ENCODE data around the gene TRAM2.

TRAM2 gene

GRCh38 chr6:52523378-52524142 lies 53.3 kb downstream of the TRAM2 start:
- H3K27ac Mint-ChIP-seq: no peak overlapping the region
- no peaks in the 10 kb centered on the region for H3K4me1 Mint-ChIP-seq (ENCODE audit: low read depth)
- H3K27me3 Mint-ChIP-seq: no peaks in the 10 kb centered on the region
- no peaks in the 10 kb centered on the region for H3K9me3 Mint-ChIP-seq
- H3K36me3 Mint-ChIP-seq (ENCODE audit: low read depth): peaks cover 10% of the 10 kb centered on the region
- DNase-seq: no peak
- no peak overlapping the region for H3K4me3 Mint-ChIP-seq

GRCh38 chr6:52522655-52523054 lies 54.2 kb downstream of the TRAM2 start:
- H3K36me3 Mint-ChIP-seq (ENCODE audit: low read depth): peaks cover 13% of the 10 kb centered on the region
- no peak overlapping the region for H3K4me3 Mint-ChIP-seq
- H3K27me3 Mint-ChIP-seq: no peaks in the 10 kb centered on the region
- no peak overlapping the region for H3K27ac Mint-ChIP-seq
- no peaks in the 10 kb centered on the region for H3K9me3 Mint-ChIP-seq
- peaks cover 6% of the 10 kb centered on the region for H3K4me1 Mint-ChIP-seq (ENCODE audit: low read depth)
- no peak for DNase-seq

- Mint-ChIP-seq H3K9me3 (no peaks in the 10 kb centered on the region), H3K4me1 (ENCODE audit: low read depth) (peaks cover 9% of the 10 kb centered on the region), H3K27me3 (no peaks in the 10 kb centered on the region), H3K36me3 (ENCODE audit: low read depth) (peaks cover 13% of the 10 kb centered on the region), H3K27ac (no peak overlapping the region), H3K4me3 (no peak overlapping the region)
- no peak for DNase-seq
Measured at GRCh38 chr6:52522151-52522626, 54.7 kb downstream of the TRAM2 start.

- DNase-seq: no peak
- H3K4me1 Mint-ChIP-seq (ENCODE audit: low read depth): peaks cover 10% of the 10 kb centered on the region
- H3K36me3 Mint-ChIP-seq (ENCODE audit: low read depth): peaks cover 30% of the 10 kb centered on the region
- no peaks in the 10 kb centered on the region for H3K27me3 Mint-ChIP-seq
- H3K9me3 Mint-ChIP-seq: no peaks in the 10 kb centered on the region
- H3K27ac Mint-ChIP-seq: no peak overlapping the region
- no peak overlapping the region for H3K4me3 Mint-ChIP-seq
Measured at GRCh38 chr6:52519618-52520017, 57.2 kb downstream of the TRAM2 start.

GRCh38 chr6:52518279-52518945 lies 58.4 kb downstream of the TRAM2 start:
- peaks cover 11% of the 10 kb centered on the region for H3K4me1 Mint-ChIP-seq (ENCODE audit: low read depth)
- peak overlapping the region; percentile 77 for H3K27ac Mint-ChIP-seq
- peaks cover 37% of the 10 kb centered on the region for H3K36me3 Mint-ChIP-seq (ENCODE audit: low read depth)
- no peaks in the 10 kb centered on the region for H3K9me3 Mint-ChIP-seq
- no peak for DNase-seq
- no peaks in the 10 kb centered on the region for H3K27me3 Mint-ChIP-seq
- H3K4me3 Mint-ChIP-seq: no peak overlapping the region

- Mint-ChIP-seq H3K4me3 (no peak overlapping the region), H3K9me3 (no peaks in the 10 kb centered on the region), H3K27ac (peak overlapping the region; percentile 77), H3K4me1 (ENCODE audit: low read depth) (peaks cover 11% of the 10 kb centered on the region), H3K36me3 (ENCODE audit: low read depth) (peaks cover 43% of the 10 kb centered on the region), H3K27me3 (no peaks in the 10 kb centered on the region)
- peak; percentile 39 for DNase-seq
Measured at GRCh38 chr6:52517502-52518278, 59.2 kb downstream of the TRAM2 start.

- no peak overlapping the region for H3K27ac Mint-ChIP-seq
Measured at GRCh38 chr6:52516943-52517342, 59.9 kb downstream of the TRAM2 start.

GRCh38 chr6:52516269-52516668 lies 60.6 kb downstream of the TRAM2 start:
- no peak for DNase-seq
- Mint-ChIP-seq H3K36me3 (ENCODE audit: low read depth) (peaks cover 48% of the 10 kb centered on the region), H3K27ac (no peak overlapping the region)

More at GRCh38 chr6:52516943-52517342, 59.9 kb downstream of the TRAM2 start:
- Mint-ChIP-seq H3K4me1 (ENCODE audit: low read depth) (peaks cover 11% of the 10 kb centered on the region), H3K27me3 (no peaks in the 10 kb centered on the region), H3K4me3 (no peak overlapping the region), H3K36me3 (ENCODE audit: low read depth) (peaks cover 43% of the 10 kb centered on the region), H3K9me3 (no peaks in the 10 kb centered on the region)
- no peak for DNase-seq

GRCh38 chr6:52515219-52515960 lies 61.5 kb downstream of the TRAM2 start:
- Mint-ChIP-seq H3K27me3 (no peaks in the 10 kb centered on the region), H3K4me3 (no peak overlapping the region), H3K4me1 (ENCODE audit: low read depth) (peaks cover 11% of the 10 kb centered on the region), H3K27ac (no peak overlapping the region), H3K9me3 (no peaks in the 10 kb centered on the region), H3K36me3 (ENCODE audit: low read depth) (peaks cover 52% of the 10 kb centered on the region)
- DNase-seq: no peak

More at GRCh38 chr6:52516269-52516668, 60.6 kb downstream of the TRAM2 start:
- H3K9me3 Mint-ChIP-seq: no peaks in the 10 kb centered on the region
- H3K4me3 Mint-ChIP-seq: no peak overlapping the region
- peaks cover 11% of the 10 kb centered on the region for H3K4me1 Mint-ChIP-seq (ENCODE audit: low read depth)
- no peaks in the 10 kb centered on the region for H3K27me3 Mint-ChIP-seq

- no peaks in the 10 kb centered on the region for H3K27me3 Mint-ChIP-seq
- peaks cover 56% of the 10 kb centered on the region for H3K36me3 Mint-ChIP-seq (ENCODE audit: low read depth)
- DNase-seq: no peak
- no peaks in the 10 kb centered on the region for H3K9me3 Mint-ChIP-seq
- peaks cover 11% of the 10 kb centered on the region for H3K4me1 Mint-ChIP-seq (ENCODE audit: low read depth)
- no peak overlapping the region for H3K4me3 Mint-ChIP-seq
- H3K27ac Mint-ChIP-seq: no peak overlapping the region
Measured at GRCh38 chr6:52514514-52514913, 62.3 kb downstream of the TRAM2 start.

GRCh38 chr6:52513896-52514295 lies 63.0 kb downstream of the TRAM2 start:
- Mint-ChIP-seq H3K36me3 (ENCODE audit: low read depth) (peaks cover 56% of the 10 kb centered on the region), H3K27me3 (no peaks in the 10 kb centered on the region), H3K4me3 (no peak overlapping the region), H3K4me1 (ENCODE audit: low read depth) (peaks cover 11% of the 10 kb centered on the region), H3K27ac (no peak overlapping the region), H3K9me3 (no peaks in the 10 kb centered on the region)
- DNase-seq: no peak

GRCh38 chr6:52513464-52513863 lies 63.4 kb downstream of the TRAM2 start:
- Mint-ChIP-seq H3K27me3 (no peaks in the 10 kb centered on the region), H3K9me3 (no peaks in the 10 kb centered on the region), H3K36me3 (ENCODE audit: low read depth) (peaks cover 58% of the 10 kb centered on the region), H3K27ac (no peak overlapping the region), H3K4me1 (ENCODE audit: low read depth) (peaks cover 11% of the 10 kb centered on the region), H3K4me3 (no peak overlapping the region)
- DNase-seq: no peak

GRCh38 chr6:52512199-52512598 lies 64.7 kb downstream of the TRAM2 start:
- peaks cover 68% of the 10 kb centered on the region for H3K36me3 Mint-ChIP-seq (ENCODE audit: low read depth)
- no peak overlapping the region for H3K27ac Mint-ChIP-seq
- H3K9me3 Mint-ChIP-seq: no peaks in the 10 kb centered on the region
- no peak for DNase-seq
- peaks cover 2% of the 10 kb centered on the region for H3K4me1 Mint-ChIP-seq (ENCODE audit: low read depth)
- H3K4me3 Mint-ChIP-seq: no peak overlapping the region
- no peaks in the 10 kb centered on the region for H3K27me3 Mint-ChIP-seq

GRCh38 chr6:52511572-52512151 lies 65.2 kb downstream of the TRAM2 start:
- H3K4me1 Mint-ChIP-seq (ENCODE audit: low read depth): peaks cover 2% of the 10 kb centered on the region
- peaks cover 73% of the 10 kb centered on the region for H3K36me3 Mint-ChIP-seq (ENCODE audit: low read depth)
- H3K4me3 Mint-ChIP-seq: no peak overlapping the region
- no peaks in the 10 kb centered on the region for H3K9me3 Mint-ChIP-seq
- DNase-seq: no peak
- no peaks in the 10 kb centered on the region for H3K27me3 Mint-ChIP-seq
- no peak overlapping the region for H3K27ac Mint-ChIP-seq
